HCT116 (cell line): ENCODE data around the gene MUC4. TPM values are rescaled to one million over a fixed set of nuclear protein-coding genes. Genes with fewer than 3 reads are reported as not detected.

Source experiments
- ATAC-seq: fragments of 200-7000 bp; cut with Tn5 transposase; 2 replicates; pipeline ENCODE4 v1.9.1; 2020; ENCODE audit warnings: mild to moderate bottlenecking, moderate library complexity
- BruUV-seq: library from RNA; stranded (reverse); fragments of 400-500 nt; replicated peaks from 2 replicates; lab custom pipeline; 2021; lab: Mats Ljungman, UMichigan
- CTCF ChIA-PET: fragments of 300-600 bp; sonication (Branson Sonifier 250); formaldehyde crosslinking; loops from one replicate; lab custom pipeline; 2021; ENCODE audit warnings: antibody characterized with exemption; lab: Charles Lee
- POLR2A ChIA-PET: fragments of 300-600, 350-600 bp; sonication (Branson Sonifier 250); formaldehyde crosslinking; loops from one replicate; lab custom pipeline; 2021; ENCODE audit warnings: antibody characterized with exemption; lab: Charles Lee
- RAD21 ChIA-PET, 2 experiments: fragments of 300-600 bp; sonication (Branson Sonifier 250); formaldehyde crosslinking; loops; one replicate each; lab custom pipeline; 2023; ENCODE audit warnings: low total read pairs in 2 of 2; ENCODE audit not compliant: uncharacterized antibody in 2 of 2, unreplicated experiment in 2 of 2, low non-redundant PET in 1 of 2; lab: Charles Lee
- DNase-seq: peaks from one replicate; pipeline ENCODE4 v3.0.0-alpha.2; 2010; ENCODE audit warnings: low read depth, low spot score
- H2AFZ ChIP-seq: fragments of 200-600 bp; shearing (Covaris generic), sonication (generic); 2 replicates; pipeline ENCODE4 v1.6.1; 2017; ENCODE audit warnings: low read depth, mixed run types, mixed read lengths, antibody characterized with exemption, low read length; ENCODE audit not compliant: poor library complexity, severe bottlenecking
- H3K27ac ChIP-seq: 2 replicates; pipeline ENCODE4 v1.5.1; 2012; ENCODE audit warnings: low read depth, low read length
- H3K27me3 ChIP-seq: fragments of 200-600 bp; sonication (generic); 2 replicates; pipeline ENCODE4 v1.6.1; 2016; ENCODE audit warnings: mixed run types, low read length, mixed read lengths; ENCODE audit not compliant: insufficient read depth
- H3K36me3 ChIP-seq, 2 experiments: fragments of 200-500 bp in 1 of 2; fragments of 200-600 bp in 1 of 2; sonication (Bioruptor generic) in 1 of 2; sonication (generic) in 1 of 2; 2 replicates each; pipeline versions ENCODE4 v1.5.1 to v1.6.1; 2014 to 2016; ENCODE audit warnings: low read length in 2 of 2, inconsistent platforms in 1 of 2, mixed read lengths in 1 of 2, mixed run types in 1 of 2; ENCODE audit not compliant: insufficient read depth in 2 of 2, control insufficient read depth in 1 of 2
- H3K4me1 ChIP-seq, 2 experiments: fragments of 200-600 bp in 1 of 2; sonication (generic) in 1 of 2; 2 replicates each; pipeline versions ENCODE4 v1.5.1 to v1.6.1; 2012 to 2017; ENCODE audit warnings: low read length in 2 of 2, inconsistent platforms in 1 of 2, mild to moderate bottlenecking in 1 of 2, mixed read lengths in 1 of 2, mixed run types in 1 of 2, moderate library complexity in 1 of 2; ENCODE audit not compliant: insufficient read depth in 2 of 2, control insufficient read depth in 1 of 2
- H3K4me2 ChIP-seq: fragments of 200-600 bp; sonication (generic); 2 replicates; pipeline ENCODE4 v1.6.1; 2017; ENCODE audit warnings: mixed run types, low read length, mixed read lengths
- H3K4me3 ChIP-seq, 2 experiments: fragments of 200-600 bp in 1 of 2; sonication (generic) in 1 of 2; replicated peaks in 1 of 2; 2 replicates each; pipeline ENCODE4 v1.5.1; 2011 to 2016; ENCODE audit warnings: low read length in 2 of 2, control low read depth in 1 of 2, low read depth in 1 of 2, mild to moderate bottlenecking in 1 of 2, mixed read lengths in 1 of 2, mixed run types in 1 of 2
- H3K79me2 ChIP-seq: fragments of 200-600 bp; sonication (generic); 2 replicates; pipeline ENCODE4 v1.6.1; 2017; ENCODE audit warnings: mild to moderate bottlenecking, mixed run types, low read length, moderate library complexity, mixed read lengths; ENCODE audit not compliant: insufficient read depth
- H3K9ac ChIP-seq: fragments of 200-600 bp; sonication (generic); 2 replicates; pipeline ENCODE4 v1.6.1; 2016; ENCODE audit warnings: low read length, mixed read lengths
- H3K9me2 ChIP-seq: fragments of 200-600 bp; sonication (generic), shearing (Covaris generic); 2 replicates; pipeline ENCODE4 v1.6.1; 2017; ENCODE audit warnings: mixed run types, mild to moderate bottlenecking, moderate library complexity; ENCODE audit not compliant: insufficient read depth
- H3K9me3 ChIP-seq, 2 experiments: fragments of 200-500 bp in 1 of 2; fragments of 200-600 bp in 1 of 2; sonication (Bioruptor generic) in 1 of 2; sonication (generic) in 1 of 2; 2 replicates each; pipeline ENCODE4 v1.6.1; 2014 to 2017; ENCODE audit warnings: low read length in 2 of 2, mixed read lengths in 2 of 2, inconsistent platforms in 1 of 2, low read depth in 1 of 2, mild to moderate bottlenecking in 1 of 2, mixed run types in 1 of 2, moderate library complexity in 1 of 2; ENCODE audit not compliant: control insufficient read depth in 1 of 2, insufficient read depth in 1 of 2
- H4K20me1 ChIP-seq: fragments of 200-600 bp; sonication (generic), shearing (Covaris generic); 2 replicates; pipeline ENCODE4 v1.6.1; 2017; ENCODE audit warnings: mixed run types, mild to moderate bottlenecking, moderate library complexity; ENCODE audit not compliant: insufficient read depth
- CBX3 ChIP-seq: IDR thresholded peaks from 2 replicates; pipeline ENCODE4 v1.6.1; 2012; ENCODE audit warnings: low read depth
- CEBPB ChIP-seq: IDR thresholded peaks from 2 replicates; pipeline ENCODE4 v1.6.1; 2012; ENCODE audit warnings: low read depth
- EGR1 ChIP-seq: IDR thresholded peaks from 2 replicates; pipeline ENCODE4 v1.6.1; 2012; ENCODE audit warnings: low read depth
- ELF1 ChIP-seq: IDR thresholded peaks from 2 replicates; pipeline ENCODE4 v1.6.1; 2012; ENCODE audit warnings: low read depth, borderline replicate concordance
- EZH2 ChIP-seq: fragments of 200-600 bp; sonication (generic); IDR thresholded peaks from 2 replicates; pipeline ENCODE4 v1.6.1; 2017; ENCODE audit warnings: antibody characterized with exemption, mixed run types
- EZH2phosphoT487 ChIP-seq: fragments of 200-600 bp; IDR thresholded peaks from 2 replicates; pipeline ENCODE4 v1.6.1; 2018; ENCODE audit warnings: antibody characterized with exemption, borderline replicate concordance
- FOSL1 ChIP-seq: IDR thresholded peaks from 2 replicates; pipeline ENCODE4 v1.6.1; 2012; ENCODE audit warnings: low read depth
- POLR2A ChIP-seq: IDR thresholded peaks from 2 replicates; pipeline ENCODE4 v1.7.0; 2011; ENCODE audit warnings: borderline replicate concordance; ENCODE audit not compliant: insufficient read depth, insufficient read length; ENCODE audit errors: extremely low read depth
- POLR2AphosphoS5 ChIP-seq: IDR thresholded peaks from 2 replicates; pipeline ENCODE4 v1.6.1; 2011; ENCODE audit warnings: mild to moderate bottlenecking, low read depth, low read length, moderate library complexity
- REST ChIP-seq: IDR thresholded peaks from 2 replicates; pipeline ENCODE4 v1.6.1; 2012; ENCODE audit warnings: low read depth
- SIN3A ChIP-seq: IDR thresholded peaks from 2 replicates; pipeline ENCODE4 v1.6.1; 2012; ENCODE audit warnings: low read depth
- SP1 ChIP-seq: IDR thresholded peaks from 2 replicates; pipeline ENCODE4 v1.6.1; 2012; ENCODE audit warnings: low read depth
- SRF ChIP-seq: IDR thresholded peaks from 2 replicates; pipeline ENCODE4 v1.6.1; 2012; ENCODE audit warnings: low read depth
- YY1 ChIP-seq: IDR thresholded peaks from 2 replicates; pipeline ENCODE4 v1.6.1; 2011; ENCODE audit warnings: low read length, low read depth, moderate library complexity, mild to moderate bottlenecking; ENCODE audit not compliant: insufficient replicate concordance; ENCODE audit errors: extremely low read depth
- ZBTB33 ChIP-seq: IDR thresholded peaks from 2 replicates; pipeline ENCODE4 v1.6.1; 2011; ENCODE audit warnings: mild to moderate bottlenecking, low read length, moderate library complexity; ENCODE audit not compliant: insufficient replicate concordance; ENCODE audit errors: extremely low read depth
- ZFX ChIP-seq: fragments of 450-650 bp; IDR thresholded peaks from 2 replicates; pipeline ENCODE4 v1.6.1; 2017
- ZNF274 ChIP-seq: fragments of 200-500 bp; sonication (Bioruptor generic); IDR thresholded peaks from 2 replicates; pipeline ENCODE4 v1.6.1; 2014; ENCODE audit warnings: mild to moderate bottlenecking, low read depth, low read length, inconsistent platforms
- intact Hi-C: fragments of 100-400 bp; cut with micrococcal nuclease; formaldehyde crosslinking; loops from 2 replicates; pipeline ENCODE4 v1.10.0; 2022
- total RNA-seq: library from RNA; stranded (reverse); gene quantifications from one replicate; pipeline ENCODE4 v1.2.1, GENCODE V29; 2021; ENCODE audit not compliant: unreplicated experiment

The MUC4 gene
- total RNA-seq, 1 experiment from 2014 or later = 0.64 TPM

- Histone ChIP-seq H3K9ac (no peak overlapping the region), H3K4me2 (peak overlapping the region; percentile 66; the same call in 1 of the 2 replicates), H4K20me1 (no peaks in the 10 kb centered on the region), H3K4me1 (peaks cover 31 to 50% of the 10 kb centered on the region in 2 experiments), H3K9me2 (no peaks in the 10 kb centered on the region), H3K4me3 (no peak overlapping the region), H3K27ac (no peak overlapping the region), H3K79me2 (no peaks in the 10 kb centered on the region), H3K27me3 (no peaks in the 10 kb centered on the region), H2AFZ (no peak overlapping the region), H3K36me3 (no peaks in the 10 kb centered on the region), H3K9me3 (no peaks in the 10 kb centered on the region)
- no peak for ATAC-seq
- ChIA-PET POLR2A (no interaction called here), RAD21 (no interaction called here), CTCF (no interaction called here)
- no TSS peak for BruUV-seq
- intact Hi-C loops = no loop called here
- no peak for TF ChIP-seq REST
- no peak for TF ChIP-seq CEBPB
- no peak for TF ChIP-seq YY1
- no peak for TF ChIP-seq EZH2phosphoT487
- no peak for TF ChIP-seq ELF1
- TF ChIP-seq EZH2 = no peak
- no peak for TF ChIP-seq POLR2AphosphoS5
- TF ChIP-seq ZBTB33 = no peak
- TF ChIP-seq FOSL1 = no peak
- TF ChIP-seq CBX3 = no peak
- TF ChIP-seq EGR1 = no peak
- TF ChIP-seq SIN3A = no peak
- TF ChIP-seq SP1 = no peak
- no peak for TF ChIP-seq ZNF274
- TF ChIP-seq POLR2A = no peak
- TF ChIP-seq SRF = no peak
- no peak for TF ChIP-seq ZFX
- DNase-seq = no peak
Measured at GRCh38 chr3:195717416-195717815, 94.3 kb downstream of the MUC4 start.
